Measurements from ENCODE around the gene GSTCD. TPM values are rescaled to one million over a fixed set of nuclear protein-coding genes. Genes with fewer than 3 reads are reported as not detected.
A peak's percentile ranks its signal among the peaks of the same experiment; 100 is the strongest.
"Not testable (repeated sequence)": the region's sequence is repeated elsewhere in the genome, so short reads cannot be mapped to it uniquely, and the experiment has no call there.

Gene GSTCD
- total RNA-seq, 1 experiment from 2014 or later = 21.7 TPM

DNA sequence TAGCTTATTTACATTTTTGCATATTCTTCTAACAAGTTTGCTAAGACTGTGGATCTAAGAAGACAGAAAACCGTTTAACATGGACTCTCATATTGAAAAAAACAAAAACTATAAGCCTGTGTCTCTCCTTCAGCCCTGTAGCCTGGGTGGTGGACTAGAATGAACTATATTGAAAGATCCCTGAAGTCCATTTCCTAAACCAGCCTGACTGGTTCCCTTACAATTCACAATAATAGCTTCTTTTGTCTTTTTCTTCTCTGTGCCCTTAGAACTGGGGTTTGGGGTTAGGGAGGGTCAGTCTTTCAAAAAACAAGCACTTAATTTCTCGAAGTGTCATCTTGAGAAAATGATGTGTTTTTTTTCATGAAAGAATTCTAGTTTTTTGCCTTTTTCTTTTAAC lies 59.0 kb downstream of the GSTCD start:
- Mint-ChIP-seq H3K4me1 (peaks cover 18% of the 10 kb centered on the region), H3K4me3 (no peak overlapping the region), H3K9me3 (peaks cover 24% of the 10 kb centered on the region), H3K27me3 (ENCODE audit: low read depth) (no peaks in the 10 kb centered on the region), H3K27ac (0 out of 2 replicates have a peak overlapping the region, but pooled peaks have one; percentile 13), H3K36me3 (peaks cover 27% of the 10 kb centered on the region)
- ChIA-PET POLR2A (no interaction called here), CTCF (no interaction called here)
- ATAC-seq (peak; percentile 67), DNase-seq (ENCODE audit: low spot score) (no peak)
- TF ChIP-seq, protein P1, sequence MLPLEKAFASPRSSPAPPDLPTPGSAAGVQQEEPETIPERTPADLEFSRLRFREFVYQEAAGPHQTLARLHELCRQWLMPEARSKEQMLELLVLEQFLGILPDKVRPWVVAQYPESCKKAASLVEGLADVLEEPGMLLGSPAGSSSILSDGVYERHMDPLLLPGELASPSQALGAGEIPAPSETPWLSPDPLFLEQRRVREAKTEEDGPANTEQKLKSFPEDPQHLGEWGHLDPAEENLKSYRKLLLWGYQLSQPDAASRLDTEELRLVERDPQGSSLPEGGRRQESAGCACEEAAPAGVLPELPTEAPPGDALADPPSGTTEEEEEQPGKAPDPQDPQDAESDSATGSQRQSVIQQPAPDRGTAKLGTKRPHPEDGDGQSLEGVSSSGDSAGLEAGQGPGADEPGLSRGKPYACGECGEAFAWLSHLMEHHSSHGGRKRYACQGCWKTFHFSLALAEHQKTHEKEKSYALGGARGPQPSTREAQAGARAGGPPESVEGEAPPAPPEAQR (CRISPR knock-in tag; IDR thresholded peaks at IDR 0.05) = no peak
- TF ChIP-seq, protein P2, sequence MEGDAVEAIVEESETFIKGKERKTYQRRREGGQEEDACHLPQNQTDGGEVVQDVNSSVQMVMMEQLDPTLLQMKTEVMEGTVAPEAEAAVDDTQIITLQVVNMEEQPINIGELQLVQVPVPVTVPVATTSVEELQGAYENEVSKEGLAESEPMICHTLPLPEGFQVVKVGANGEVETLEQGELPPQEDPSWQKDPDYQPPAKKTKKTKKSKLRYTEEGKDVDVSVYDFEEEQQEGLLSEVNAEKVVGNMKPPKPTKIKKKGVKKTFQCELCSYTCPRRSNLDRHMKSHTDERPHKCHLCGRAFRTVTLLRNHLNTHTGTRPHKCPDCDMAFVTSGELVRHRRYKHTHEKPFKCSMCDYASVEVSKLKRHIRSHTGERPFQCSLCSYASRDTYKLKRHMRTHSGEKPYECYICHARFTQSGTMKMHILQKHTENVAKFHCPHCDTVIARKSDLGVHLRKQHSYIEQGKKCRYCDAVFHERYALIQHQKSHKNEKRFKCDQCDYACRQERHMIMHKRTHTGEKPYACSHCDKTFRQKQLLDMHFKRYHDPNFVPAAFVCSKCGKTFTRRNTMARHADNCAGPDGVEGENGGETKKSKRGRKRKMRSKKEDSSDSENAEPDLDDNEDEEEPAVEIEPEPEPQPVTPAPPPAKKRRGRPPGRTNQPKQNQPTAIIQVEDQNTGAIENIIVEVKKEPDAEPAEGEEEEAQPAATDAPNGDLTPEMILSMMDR (IDR thresholded peaks at IDR 0.05) = no peak
- TF ChIP-seq, protein P3, sequence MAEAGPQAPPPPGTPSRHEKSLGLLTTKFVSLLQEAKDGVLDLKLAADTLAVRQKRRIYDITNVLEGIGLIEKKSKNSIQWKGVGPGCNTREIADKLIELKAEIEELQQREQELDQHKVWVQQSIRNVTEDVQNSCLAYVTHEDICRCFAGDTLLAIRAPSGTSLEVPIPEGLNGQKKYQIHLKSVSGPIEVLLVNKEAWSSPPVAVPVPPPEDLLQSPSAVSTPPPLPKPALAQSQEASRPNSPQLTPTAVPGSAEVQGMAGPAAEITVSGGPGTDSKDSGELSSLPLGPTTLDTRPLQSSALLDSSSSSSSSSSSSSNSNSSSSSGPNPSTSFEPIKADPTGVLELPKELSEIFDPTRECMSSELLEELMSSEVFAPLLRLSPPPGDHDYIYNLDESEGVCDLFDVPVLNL (CRISPR knock-in tag; IDR thresholded peaks at IDR 0.05; ENCODE audit: borderline replicate concordance, low read depth) = no peak
- TF ChIP-seq MYBL2 (CRISPR knock-in tag; IDR thresholded peaks at IDR 0.05) (no peak), ZBTB21 (CRISPR knock-in tag; IDR thresholded peaks at IDR 0.05; ENCODE audit: borderline replicate concordance) (no peak), NFE2L1 (CRISPR knock-in tag; IDR thresholded peaks at IDR 0.05) (no peak), GRHL2 (CRISPR knock-in tag; IDR thresholded peaks at IDR 0.05; ENCODE audit: insufficient replicate concordance, severe bottlenecking) (no peak)
- TF ChIP-seq, protein P4, sequence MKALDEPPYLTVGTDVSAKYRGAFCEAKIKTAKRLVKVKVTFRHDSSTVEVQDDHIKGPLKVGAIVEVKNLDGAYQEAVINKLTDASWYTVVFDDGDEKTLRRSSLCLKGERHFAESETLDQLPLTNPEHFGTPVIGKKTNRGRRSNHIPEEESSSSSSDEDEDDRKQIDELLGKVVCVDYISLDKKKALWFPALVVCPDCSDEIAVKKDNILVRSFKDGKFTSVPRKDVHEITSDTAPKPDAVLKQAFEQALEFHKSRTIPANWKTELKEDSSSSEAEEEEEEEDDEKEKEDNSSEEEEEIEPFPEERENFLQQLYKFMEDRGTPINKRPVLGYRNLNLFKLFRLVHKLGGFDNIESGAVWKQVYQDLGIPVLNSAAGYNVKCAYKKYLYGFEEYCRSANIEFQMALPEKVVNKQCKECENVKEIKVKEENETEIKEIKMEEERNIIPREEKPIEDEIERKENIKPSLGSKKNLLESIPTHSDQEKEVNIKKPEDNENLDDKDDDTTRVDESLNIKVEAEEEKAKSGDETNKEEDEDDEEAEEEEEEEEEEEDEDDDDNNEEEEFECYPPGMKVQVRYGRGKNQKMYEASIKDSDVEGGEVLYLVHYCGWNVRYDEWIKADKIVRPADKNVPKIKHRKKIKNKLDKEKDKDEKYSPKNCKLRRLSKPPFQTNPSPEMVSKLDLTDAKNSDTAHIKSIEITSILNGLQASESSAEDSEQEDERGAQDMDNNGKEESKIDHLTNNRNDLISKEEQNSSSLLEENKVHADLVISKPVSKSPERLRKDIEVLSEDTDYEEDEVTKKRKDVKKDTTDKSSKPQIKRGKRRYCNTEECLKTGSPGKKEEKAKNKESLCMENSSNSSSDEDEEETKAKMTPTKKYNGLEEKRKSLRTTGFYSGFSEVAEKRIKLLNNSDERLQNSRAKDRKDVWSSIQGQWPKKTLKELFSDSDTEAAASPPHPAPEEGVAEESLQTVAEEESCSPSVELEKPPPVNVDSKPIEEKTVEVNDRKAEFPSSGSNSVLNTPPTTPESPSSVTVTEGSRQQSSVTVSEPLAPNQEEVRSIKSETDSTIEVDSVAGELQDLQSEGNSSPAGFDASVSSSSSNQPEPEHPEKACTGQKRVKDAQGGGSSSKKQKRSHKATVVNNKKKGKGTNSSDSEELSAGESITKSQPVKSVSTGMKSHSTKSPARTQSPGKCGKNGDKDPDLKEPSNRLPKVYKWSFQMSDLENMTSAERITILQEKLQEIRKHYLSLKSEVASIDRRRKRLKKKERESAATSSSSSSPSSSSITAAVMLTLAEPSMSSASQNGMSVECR (CRISPR knock-in tag; IDR thresholded peaks at IDR 0.05; ENCODE audit: borderline replicate concordance) = no peak
- TF ChIP-seq, protein P5, sequence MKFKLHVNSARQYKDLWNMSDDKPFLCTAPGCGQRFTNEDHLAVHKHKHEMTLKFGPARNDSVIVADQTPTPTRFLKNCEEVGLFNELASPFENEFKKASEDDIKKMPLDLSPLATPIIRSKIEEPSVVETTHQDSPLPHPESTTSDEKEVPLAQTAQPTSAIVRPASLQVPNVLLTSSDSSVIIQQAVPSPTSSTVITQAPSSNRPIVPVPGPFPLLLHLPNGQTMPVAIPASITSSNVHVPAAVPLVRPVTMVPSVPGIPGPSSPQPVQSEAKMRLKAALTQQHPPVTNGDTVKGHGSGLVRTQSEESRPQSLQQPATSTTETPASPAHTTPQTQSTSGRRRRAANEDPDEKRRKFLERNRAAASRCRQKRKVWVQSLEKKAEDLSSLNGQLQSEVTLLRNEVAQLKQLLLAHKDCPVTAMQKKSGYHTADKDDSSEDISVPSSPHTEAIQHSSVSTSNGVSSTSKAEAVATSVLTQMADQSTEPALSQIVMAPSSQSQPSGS (CRISPR knock-in tag; IDR thresholded peaks at IDR 0.05; ENCODE audit: borderline replicate concordance, low read depth) = no peak

DNA sequence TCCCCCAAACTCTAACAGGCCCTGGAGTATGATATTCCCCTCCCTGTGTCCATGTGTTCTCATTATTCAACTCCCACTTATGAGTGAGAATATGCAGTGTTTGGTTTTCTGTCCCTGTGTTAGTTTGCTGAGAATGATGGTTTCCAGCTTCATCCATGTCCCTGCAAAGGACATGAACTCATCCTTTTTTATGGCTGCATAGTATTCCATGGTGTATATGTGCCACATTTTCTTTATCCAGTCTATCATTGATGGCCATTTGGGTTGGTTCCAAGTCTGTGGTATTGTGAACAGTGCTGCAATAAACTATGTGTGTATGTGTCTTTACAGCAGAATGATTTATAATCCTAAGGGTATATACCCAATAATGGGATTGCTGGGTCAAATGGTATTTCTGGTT lies 61.9 kb downstream of the GSTCD start:
- H3K27ac Mint-ChIP-seq; DNase-seq (ENCODE audit: low spot score); POLR2A ChIA-PET; CTCF ChIA-PET; H3K4me3 Mint-ChIP-seq; ATAC-seq; H3K27me3 Mint-ChIP-seq (ENCODE audit: low read depth): not testable (repeated sequence)
- peaks cover 29% of the 10 kb centered on the region for H3K36me3 Mint-ChIP-seq
- peaks cover 17% of the 10 kb centered on the region for H3K4me1 Mint-ChIP-seq
- peaks cover 30% of the 10 kb centered on the region for H3K9me3 Mint-ChIP-seq

DNA sequence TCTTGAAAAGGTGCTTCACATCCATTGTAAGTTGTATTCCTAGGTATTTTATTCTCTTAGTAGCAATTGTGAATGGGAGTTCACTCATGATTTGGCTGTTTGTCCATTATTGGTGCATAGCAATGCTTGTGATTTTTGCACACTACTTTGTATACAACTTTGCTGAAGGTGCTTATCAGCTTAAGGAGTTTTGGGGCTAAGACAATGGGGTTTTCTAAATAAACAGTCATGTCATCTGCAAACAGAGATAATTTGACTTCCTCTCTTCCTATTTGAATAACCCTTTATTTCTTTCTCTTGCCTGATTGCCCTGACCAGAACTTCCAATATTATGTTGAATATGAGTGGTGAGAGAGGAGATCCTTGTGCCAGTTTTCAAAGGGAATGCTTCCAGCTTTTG lies 63.5 kb downstream of the GSTCD start:
- H3K27me3 Mint-ChIP-seq (ENCODE audit: low read depth) = not testable (repeated sequence)
- H3K9me3 Mint-ChIP-seq = peaks cover 30% of the 10 kb centered on the region

DNA sequence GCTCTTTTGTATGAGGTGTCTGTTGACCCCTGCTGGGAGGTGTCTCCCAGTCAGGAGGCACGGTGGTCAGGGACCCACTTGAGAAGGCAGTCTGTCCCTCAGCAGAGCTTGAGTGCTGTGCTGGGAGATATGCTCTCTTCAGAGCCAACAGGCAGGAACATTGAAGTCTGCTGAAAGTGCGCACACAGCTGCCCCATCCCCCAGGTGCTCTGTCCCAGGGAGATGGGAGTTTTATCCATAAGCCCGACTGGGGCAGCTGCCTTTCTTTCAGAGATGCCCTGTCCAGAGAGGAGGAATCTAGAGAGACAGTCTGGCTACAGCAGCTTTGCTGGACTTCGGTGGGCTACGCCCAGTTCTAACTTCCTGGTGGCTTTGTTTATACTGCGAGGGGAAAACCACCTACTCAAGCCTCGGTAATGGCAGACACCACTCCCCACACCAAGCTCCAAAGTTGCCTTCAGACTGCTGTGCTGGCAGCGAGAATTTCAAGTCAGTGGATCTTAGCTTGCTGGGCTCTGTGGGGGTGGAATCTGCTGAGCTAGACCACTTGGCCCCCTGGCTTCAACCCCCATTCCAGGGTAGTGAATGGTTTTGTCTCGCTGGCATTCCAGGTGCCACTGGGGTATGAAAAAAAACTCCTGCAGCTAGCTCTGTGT lies 67.3 kb downstream of the GSTCD start:
- ATAC-seq; CTCF ChIA-PET; H3K27me3 Mint-ChIP-seq (ENCODE audit: low read depth); H3K4me1 Mint-ChIP-seq; POLR2A ChIA-PET; DNase-seq (ENCODE audit: low spot score); H3K4me3 Mint-ChIP-seq; H3K27ac Mint-ChIP-seq: not testable (repeated sequence)
- Mint-ChIP-seq H3K9me3 (peaks cover 18% of the 10 kb centered on the region), H3K36me3 (peaks cover 20% of the 10 kb centered on the region)

More for the DNA sequence above, 63.5 kb downstream of the GSTCD start:
- H3K4me3 Mint-ChIP-seq; ATAC-seq; H3K27ac Mint-ChIP-seq; CTCF ChIA-PET; DNase-seq (ENCODE audit: low spot score); POLR2A ChIA-PET; H3K4me1 Mint-ChIP-seq: not testable (repeated sequence)
- peaks cover 30% of the 10 kb centered on the region for H3K36me3 Mint-ChIP-seq

Measured in WTC11 (cell line).